HG03439 (cell line): ENCODE measurements around the gene THSD7A.

Experiments
- ATAC-seq: cut with Tn5 transposase; IDR thresholded peaks from one replicate; pipeline ENCODE4 v1.9.1; 2021; ENCODE audit warnings: mild to moderate bottlenecking, moderate library complexity; ENCODE audit not compliant: unreplicated experiment

Gene THSD7A

GRCh38 chr7:11710377-11710776 lies 121.6 kb downstream of the THSD7A start:
- ATAC-seq, result no peak

GRCh38 chr7:11709196-11709595 lies 122.8 kb downstream of the THSD7A start:
- ATAC-seq, result no peak

- no peak for ATAC-seq
Measured at GRCh38 chr7:11707606-11708193, 124.3 kb downstream of the THSD7A start.

GRCh38 chr7:11706666-11707605 lies 125.1 kb downstream of the THSD7A start:
- no peak for ATAC-seq

GRCh38 chr7:11703829-11704228 lies 128.2 kb downstream of the THSD7A start:
- ATAC-seq, result no peak

GRCh38 chr7:11702938-11703337 lies 129.1 kb downstream of the THSD7A start:
- ATAC-seq, result no peak

- ATAC-seq, result no peak
Measured at GRCh38 chr7:11701829-11702560, 130.0 kb downstream of the THSD7A start.

- ATAC-seq, result no peak
Measured at GRCh38 chr7:11699666-11700065, 132.3 kb downstream of the THSD7A start.

GRCh38 chr7:11698384-11698871 lies 133.6 kb downstream of the THSD7A start:
- no peak for ATAC-seq

- no peak for ATAC-seq
Measured at GRCh38 chr7:11690395-11690794, 141.6 kb downstream of the THSD7A start.

- no peak for ATAC-seq
Measured at GRCh38 chr7:11689096-11689495, 142.9 kb downstream of the THSD7A start.

GRCh38 chr7:11681461-11681860 lies 150.5 kb downstream of the THSD7A start:
- no peak for ATAC-seq

- no peak for ATAC-seq
Measured at GRCh38 chr7:11675163-11675562, 156.8 kb downstream of the THSD7A start.

GRCh38 chr7:11668727-11669126 lies 163.3 kb downstream of the THSD7A start:
- no peak for ATAC-seq

GRCh38 chr7:11667810-11668185 lies 164.2 kb downstream of the THSD7A start:
- ATAC-seq, result no peak

- ATAC-seq, result no peak
Measured at GRCh38 chr7:11667071-11667809, 164.8 kb downstream of the THSD7A start.

GRCh38 chr7:11665357-11665756 lies 166.6 kb downstream of the THSD7A start:
- no peak for ATAC-seq

GRCh38 chr7:11655642-11656041 lies 176.4 kb downstream of the THSD7A start:
- ATAC-seq, result no peak

- ATAC-seq, result no peak
Measured at GRCh38 chr7:11655163-11655562, 176.8 kb downstream of the THSD7A start.

- peak; percentile 62 for ATAC-seq
Measured at GRCh38 chr7:11650500-11650899, 181.5 kb downstream of the THSD7A start.

- ATAC-seq, result no peak
Measured at GRCh38 chr7:11650030-11650429, 182.0 kb downstream of the THSD7A start.
